MCF 10A (cell line): Measurements from ENCODE around the gene WWC1. TPM values are rescaled to one million over a fixed set of nuclear protein-coding genes. Genes with fewer than 3 reads are reported as not detected.

Experiments
- BruUV-seq: library from RNA; stranded (reverse); fragments of 400-500 nt; replicated peaks from 2 replicates; lab custom pipeline; 2021; lab: Mats Ljungman, UMichigan
- CTCF ChIA-PET: fragments of 300-600 bp; sonication (Branson Sonifier 250); formaldehyde crosslinking; extraction: SDS; loops from one replicate; lab custom pipeline; 2021; ENCODE audit warnings: antibody characterized with exemption, inconsistent platforms; lab: Yijun Ruan, JAX
- POLR2A ChIA-PET: fragments of 300-600, 350-650 bp; sonication (Branson Sonifier 250); formaldehyde crosslinking; extraction: SDS; loops from one replicate; lab custom pipeline; 2020; ENCODE audit warnings: antibody characterized with exemption, inconsistent platforms; lab: Yijun Ruan, JAX
- DNase-seq: peaks from one replicate; pipeline ENCODE4 v3.0.0-alpha.2; 2018; ENCODE audit not compliant: unreplicated experiment
- H3K27ac Mint-ChIP-seq: one replicate; pipeline ENCODE4 v1.8.0; 2022; ENCODE audit warnings: mild to moderate bottlenecking, low read depth, mixed read lengths; ENCODE audit not compliant: unreplicated experiment
- H3K27me3 Mint-ChIP-seq: one replicate; pipeline ENCODE4 v1.8.0; 2022; ENCODE audit warnings: mixed read lengths; ENCODE audit not compliant: insufficient read depth, unreplicated experiment
- H3K36me3 Mint-ChIP-seq: one replicate; pipeline ENCODE4 v1.8.0; 2022; ENCODE audit warnings: mild to moderate bottlenecking, moderate library complexity, mixed read lengths; ENCODE audit not compliant: insufficient read depth, unreplicated experiment
- H3K4me1 Mint-ChIP-seq: one replicate; pipeline ENCODE4 v1.8.0; 2022; ENCODE audit warnings: mixed read lengths; ENCODE audit not compliant: insufficient read depth, unreplicated experiment
- H3K4me3 Mint-ChIP-seq: one replicate; pipeline ENCODE4 v1.8.0; 2022; ENCODE audit warnings: mild to moderate bottlenecking, moderate library complexity, mixed read lengths; ENCODE audit not compliant: unreplicated experiment
- H3K9me3 Mint-ChIP-seq: one replicate; pipeline ENCODE4 v1.8.0; 2022; ENCODE audit warnings: mixed read lengths; ENCODE audit not compliant: unreplicated experiment
- CTCF ChIP-seq: fragments of 200-600 bp; IDR thresholded peaks from one replicate; pipeline ENCODE4 v1.8.0; 2022; ENCODE audit warnings: antibody characterized with exemption, mild to moderate bottlenecking; ENCODE audit not compliant: unreplicated experiment
- intact Hi-C: fragments of 100-400 bp; cut with micrococcal nuclease; formaldehyde crosslinking; loops from 2 replicates; pipeline ENCODE4 v1.14.1; 2022
- total RNA-seq: library from RNA; stranded (reverse); gene quantifications from 2 replicates; pipeline ENCODE4 v1.2.3, GENCODE V29; 2022

Gene WWC1
- total RNA-seq, 1 experiment from 2014 or later = 47.0 TPM

DNA sequence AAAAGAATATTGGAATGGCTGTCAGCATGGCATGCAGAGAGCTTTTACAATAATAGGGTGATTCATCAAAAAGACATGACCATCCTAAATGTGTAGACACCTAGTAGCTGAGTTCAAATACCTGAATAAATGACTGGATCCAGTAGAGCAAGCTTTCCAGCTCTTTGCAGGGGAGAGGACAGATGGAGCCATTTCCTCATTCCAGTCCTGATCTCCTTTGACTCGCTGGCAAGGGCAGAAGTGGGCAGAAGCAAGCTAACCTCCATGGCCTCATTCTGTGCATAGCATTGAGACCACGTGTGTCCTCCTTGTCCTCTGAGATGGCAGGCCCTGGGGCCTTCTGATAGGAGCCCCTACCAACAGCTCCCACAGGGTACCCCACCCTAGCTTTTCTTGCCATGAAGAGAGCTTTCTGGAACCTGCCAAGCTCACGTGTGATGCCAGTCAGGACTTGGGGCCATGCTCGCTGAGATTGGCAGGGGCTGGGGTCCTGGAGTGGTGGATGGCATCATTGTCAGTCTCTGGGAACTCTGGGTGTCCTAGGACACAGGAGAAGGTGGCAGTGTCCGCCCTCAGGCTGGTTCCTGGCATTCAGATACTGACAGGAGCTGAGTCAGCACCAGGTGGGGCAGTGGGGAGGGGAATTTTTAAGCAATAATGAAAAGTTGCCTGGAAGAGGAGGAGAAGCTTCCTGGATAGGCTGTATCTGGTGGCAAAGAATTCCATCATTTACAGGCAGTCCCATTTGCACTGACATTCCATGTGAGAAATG, 33.6 kb downstream of the WWC1 start:
- H3K36me3 Mint-ChIP-seq = peaks cover 7% of the 10 kb centered on the region

GRCh38 chr5:168327019-168327421, 35.6 kb downstream of the WWC1 start:
- CTCF ChIA-PET = interaction anchor here (0.6 to 4.1 kb wide), 7 partner anchors 9 to 1774 kb away, joined by 3 to 22 read pairs (median 5); partner anchors contain the start of gene WWC1
- peaks cover 7% of the 10 kb centered on the region for H3K36me3 Mint-ChIP-seq
- intact Hi-C loops = loop anchor here (5.0 kb wide), 1 partner anchor 35 kb away; the partner anchor contains the start of gene WWC1
- H3K27ac Mint-ChIP-seq = no peak overlapping the region
- H3K4me3 Mint-ChIP-seq = no peak overlapping the region
- H3K27me3 Mint-ChIP-seq = no peaks in the 10 kb centered on the region
- no TSS peak for BruUV-seq
- peak; percentile 33 for DNase-seq
- POLR2A ChIA-PET = interaction anchor here (1.4 to 2.0 kb wide), 3 partner anchors 9 to 35 kb away, joined by 3 to 7 read pairs (median 5); no protein-coding TSS in a partner anchor
- H3K9me3 Mint-ChIP-seq = no peaks in the 10 kb centered on the region
- H3K4me1 Mint-ChIP-seq = peaks cover 29% of the 10 kb centered on the region
- no peak for TF ChIP-seq CTCF

More for the DNA sequence above, 33.6 kb downstream of the WWC1 start:
- Mint-ChIP-seq H3K27me3 (no peaks in the 10 kb centered on the region), H3K4me1 (peaks cover 29% of the 10 kb centered on the region), H3K9me3 (no peaks in the 10 kb centered on the region), H3K4me3 (peak overlapping the region; percentile 13), H3K27ac (peak overlapping the region; percentile 74)
- DNase-seq = peak; percentile 86
- BruUV-seq = no TSS peak
- ChIA-PET CTCF (interaction anchor here (0.6 to 4.1 kb wide), 21 partner anchors 10 to 97 kb away, joined by 3 to 22 read pairs (median 3); partner anchors contain the start of gene WWC1), POLR2A (interaction anchor here (0.7 to 2.1 kb wide), 17 partner anchors 10 to 1030 kb away, joined by 3 to 27 read pairs (median 4); partner anchors contain the start of gene WWC1)
- no peak for TF ChIP-seq CTCF
- intact Hi-C loops = loop anchor here (5.0 kb wide), 1 partner anchor 33 kb away; the partner anchor contains the start of gene WWC1

GRCh38 chr5:168327451-168327850, 36.0 kb downstream of the WWC1 start:
- H3K9me3 Mint-ChIP-seq = no peaks in the 10 kb centered on the region

More at GRCh38 chr5:168327451-168327850, 36.0 kb downstream of the WWC1 start:
- intact Hi-C loops = loop anchor here (5.0 kb wide), 1 partner anchor 35 kb away; the partner anchor contains the start of gene WWC1
- Mint-ChIP-seq H3K36me3 (peaks cover 7% of the 10 kb centered on the region), H3K4me1 (peaks cover 29% of the 10 kb centered on the region), H3K27ac (no peak overlapping the region), H3K27me3 (no peaks in the 10 kb centered on the region), H3K4me3 (no peak overlapping the region)
- no peak for TF ChIP-seq CTCF
- ChIA-PET POLR2A (interaction anchor here (1.4 to 2.0 kb wide), 3 partner anchors 10 to 35 kb away, joined by 3 to 7 read pairs (median 5); no protein-coding TSS in a partner anchor), CTCF (interaction anchor here (0.6 to 4.1 kb wide), 9 partner anchors 10 to 1773 kb away, joined by 3 to 22 read pairs (median 4); partner anchors contain the start of gene WWC1)
- no TSS peak for BruUV-seq
- DNase-seq = no peak
